ENCODE measurements around the gene B4GALT7.
A peak's percentile ranks its signal among the peaks of the same experiment; 100 is the strongest.

The B4GALT7 gene

DNA sequence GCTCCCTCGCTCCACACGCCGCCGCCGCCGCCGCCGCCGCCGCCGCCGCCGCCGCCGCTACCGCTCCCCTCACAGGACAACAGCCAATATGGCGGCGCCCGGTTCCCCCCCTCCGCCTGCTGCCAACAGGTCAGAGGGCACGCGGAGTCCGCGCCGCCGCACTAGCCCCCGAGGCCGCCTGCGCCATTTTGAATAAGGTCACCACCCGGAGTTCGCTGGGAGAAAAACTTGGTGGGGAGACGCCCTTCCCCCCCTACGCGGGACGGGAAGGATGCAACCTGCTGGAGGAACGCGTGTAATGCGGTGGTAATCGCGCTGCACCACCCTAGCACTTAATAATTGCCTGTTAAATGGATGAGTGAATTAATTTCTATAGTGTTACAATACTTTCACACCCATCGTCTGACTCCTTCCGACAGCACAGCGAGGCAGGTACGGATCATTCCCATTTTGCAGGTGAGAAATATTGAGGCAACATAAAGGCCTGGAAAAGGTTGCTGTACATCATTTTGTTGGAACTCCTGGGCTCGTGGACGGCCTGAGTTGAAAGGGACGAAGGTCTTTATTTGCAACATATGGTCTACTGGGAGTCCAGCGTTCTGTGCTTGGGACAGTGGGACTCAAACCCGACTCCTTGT is 45.3 kb upstream of the B4GALT7 start, which contains the start of gene FAM193B:
TSS of gene FAM193B (minus strand) at position 90 of the 638 bp plus-strand sequence. CDS start 105 bp downstream, outside the sequence.
- no peaks in the 10 kb centered on the region for H3K9me3 ChIP-seq (ENCODE audit: insufficient read depth, low read length, severe bottlenecking)
- H3K4me2 ChIP-seq (ENCODE audit: insufficient read depth, low read length) = peak within 1 kb of the TSS; percentile 96
- H3K9ac ChIP-seq (ENCODE audit: low read depth, low read length) = peak within 1 kb of the TSS; percentile 88
- peak; percentile 97 for DNase-seq
- peak; percentile 96 for ATAC-seq (ENCODE audit: insufficient read depth, low read depth)
- peak within 1 kb of the TSS; percentile 89 to 95 for H3K4me3 ChIP-seq (ENCODE audit: low read depth in 1 of 2, low read length in 2 of 2)
- no peaks in the 10 kb centered on the region for H3K27me3 ChIP-seq (ENCODE audit: insufficient read depth, low read length, poor library complexity)
- H3K36me3 ChIP-seq (ENCODE audit: insufficient read depth, low read length) = peaks cover 40% of the 10 kb centered on the region
- peaks cover 51% of the 10 kb centered on the region for H3K79me2 ChIP-seq (ENCODE audit: insufficient read depth, low read length)
- peaks cover 29% of the 10 kb centered on the region for H3K4me1 ChIP-seq (ENCODE audit: insufficient read depth, low read length)
- peaks cover 34% of the 10 kb centered on the region for H4K20me1 ChIP-seq (ENCODE audit: insufficient read depth, low read length)
- TF ChIP-seq, protein P1, sequence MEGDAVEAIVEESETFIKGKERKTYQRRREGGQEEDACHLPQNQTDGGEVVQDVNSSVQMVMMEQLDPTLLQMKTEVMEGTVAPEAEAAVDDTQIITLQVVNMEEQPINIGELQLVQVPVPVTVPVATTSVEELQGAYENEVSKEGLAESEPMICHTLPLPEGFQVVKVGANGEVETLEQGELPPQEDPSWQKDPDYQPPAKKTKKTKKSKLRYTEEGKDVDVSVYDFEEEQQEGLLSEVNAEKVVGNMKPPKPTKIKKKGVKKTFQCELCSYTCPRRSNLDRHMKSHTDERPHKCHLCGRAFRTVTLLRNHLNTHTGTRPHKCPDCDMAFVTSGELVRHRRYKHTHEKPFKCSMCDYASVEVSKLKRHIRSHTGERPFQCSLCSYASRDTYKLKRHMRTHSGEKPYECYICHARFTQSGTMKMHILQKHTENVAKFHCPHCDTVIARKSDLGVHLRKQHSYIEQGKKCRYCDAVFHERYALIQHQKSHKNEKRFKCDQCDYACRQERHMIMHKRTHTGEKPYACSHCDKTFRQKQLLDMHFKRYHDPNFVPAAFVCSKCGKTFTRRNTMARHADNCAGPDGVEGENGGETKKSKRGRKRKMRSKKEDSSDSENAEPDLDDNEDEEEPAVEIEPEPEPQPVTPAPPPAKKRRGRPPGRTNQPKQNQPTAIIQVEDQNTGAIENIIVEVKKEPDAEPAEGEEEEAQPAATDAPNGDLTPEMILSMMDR (IDR thresholded peaks at IDR 0.05; ENCODE audit: borderline replicate concordance, extremely low read depth, low read length, poor library complexity, severe bottlenecking) = peak; percentile 50
- no peak for TF ChIP-seq EZH2 (IDR thresholded peaks at IDR 0.05; ENCODE audit: borderline replicate concordance, low read depth, low read length, severe bottlenecking)
- peak within 1 kb of the TSS; percentile 65 for H3K27ac ChIP-seq (ENCODE audit: low read length)
- peak within 1 kb of the TSS; percentile 87 for H2AFZ ChIP-seq (ENCODE audit: low read depth, low read length)

DNA sequence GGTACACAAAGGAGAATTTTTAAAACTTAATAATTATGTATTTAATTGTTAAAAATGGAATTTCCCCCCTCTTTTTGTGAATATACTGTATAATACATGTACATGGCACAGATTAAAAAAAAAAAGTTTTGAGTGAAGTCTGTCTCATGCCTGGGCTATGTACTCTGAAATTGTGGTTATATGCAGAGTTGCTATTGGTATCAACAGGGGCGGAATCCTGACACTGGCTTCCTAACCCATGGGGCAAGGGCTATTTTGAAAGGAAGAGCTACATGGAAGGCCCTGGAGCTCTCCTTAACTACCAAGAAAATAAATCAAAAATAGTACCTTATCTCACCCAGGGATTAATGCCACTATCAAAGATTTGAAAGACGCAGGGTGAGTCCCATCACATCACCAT is 44.7 kb upstream of the B4GALT7 start:
- H4K20me1 ChIP-seq (ENCODE audit: insufficient read depth, low read length) = peaks cover 33% of the 10 kb centered on the region
- no peak overlapping the region for H3K9ac ChIP-seq (ENCODE audit: low read depth, low read length)
- no peak for ATAC-seq (ENCODE audit: insufficient read depth, low read depth)
- no peak for DNase-seq
- H3K27me3 ChIP-seq (ENCODE audit: insufficient read depth, low read length, poor library complexity) = no peaks in the 10 kb centered on the region
- H3K9me3 ChIP-seq (ENCODE audit: insufficient read depth, low read length, severe bottlenecking) = no peaks in the 10 kb centered on the region
- H3K4me3 ChIP-seq (ENCODE audit: low read depth in 1 of 2, low read length in 2 of 2) = peak overlapping the region in 1 of 2 experiments; percentile 61; a peak in 3 of 4 replicates
- peak overlapping the region; percentile 72 for H3K4me2 ChIP-seq (ENCODE audit: insufficient read depth, low read length)
- H3K27ac ChIP-seq (ENCODE audit: low read length) = no peak overlapping the region
- H3K4me1 ChIP-seq (ENCODE audit: insufficient read depth, low read length) = peaks cover 29% of the 10 kb centered on the region
- H2AFZ ChIP-seq (ENCODE audit: low read depth, low read length) = peak overlapping the region; percentile 87
- peaks cover 45% of the 10 kb centered on the region for H3K79me2 ChIP-seq (ENCODE audit: insufficient read depth, low read length)
- peaks cover 34% of the 10 kb centered on the region for H3K36me3 ChIP-seq (ENCODE audit: insufficient read depth, low read length)
- TF ChIP-seq EZH2 (IDR thresholded peaks at IDR 0.05; ENCODE audit: borderline replicate concordance, low read depth, low read length, severe bottlenecking) = no peak
- TF ChIP-seq, protein P1 (IDR thresholded peaks at IDR 0.05; ENCODE audit: borderline replicate concordance, extremely low read depth, low read length, poor library complexity, severe bottlenecking) = no peak

DNA sequence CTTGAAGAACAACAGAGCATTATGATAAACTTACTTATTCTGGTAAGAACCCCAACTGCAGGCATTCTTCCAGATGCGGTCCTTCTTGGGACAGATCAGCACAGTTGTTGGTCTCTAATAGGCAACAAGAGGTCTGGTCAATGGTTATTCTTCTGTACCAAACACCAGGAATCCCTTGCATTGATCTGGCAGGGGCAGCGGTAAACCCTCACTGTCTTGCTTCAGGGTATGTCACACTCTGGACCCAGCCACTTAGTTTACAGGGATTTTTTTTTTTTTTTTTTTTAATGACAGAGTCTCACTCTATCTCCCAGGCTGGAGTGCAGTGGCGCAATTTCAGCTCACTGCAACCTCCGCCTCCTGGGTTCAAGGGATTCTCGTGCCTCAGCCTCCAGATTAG is 44.3 kb upstream of the B4GALT7 start:
- H3K27ac ChIP-seq (ENCODE audit: low read length) = no peak overlapping the region
- peaks cover 29% of the 10 kb centered on the region for H3K4me1 ChIP-seq (ENCODE audit: insufficient read depth, low read length)
- TF ChIP-seq, protein P1 (IDR thresholded peaks at IDR 0.05; ENCODE audit: borderline replicate concordance, extremely low read depth, low read length, poor library complexity, severe bottlenecking) = no peak
- H4K20me1 ChIP-seq (ENCODE audit: insufficient read depth, low read length) = peaks cover 29% of the 10 kb centered on the region
- no peak overlapping the region for H3K9ac ChIP-seq (ENCODE audit: low read depth, low read length)
- peaks cover 41% of the 10 kb centered on the region for H3K79me2 ChIP-seq (ENCODE audit: insufficient read depth, low read length)
- H3K4me2 ChIP-seq (ENCODE audit: insufficient read depth, low read length) = no peak overlapping the region
- H3K27me3 ChIP-seq (ENCODE audit: insufficient read depth, low read length, poor library complexity) = no peaks in the 10 kb centered on the region
- H3K4me3 ChIP-seq (ENCODE audit: low read depth in 1 of 2, low read length in 2 of 2) = no peak overlapping the region
- H3K9me3 ChIP-seq (ENCODE audit: insufficient read depth, low read length, severe bottlenecking) = no peaks in the 10 kb centered on the region
- DNase-seq = no peak
- ATAC-seq (ENCODE audit: insufficient read depth, low read depth) = no peak
- H3K36me3 ChIP-seq (ENCODE audit: insufficient read depth, low read length) = peaks cover 29% of the 10 kb centered on the region
- H2AFZ ChIP-seq (ENCODE audit: low read depth, low read length) = no peak overlapping the region
